Astrocyte of the spinal cord (primary cell): ENCODE data around the gene NIP7.
A peak's percentile ranks its signal among the peaks of the same experiment; 100 is the strongest.

Source experiments
- DNase-seq: peaks from one replicate; pipeline ENCODE4 v3.0.0; 2011; ENCODE audit warnings: low read depth, low spot score
- H3K4me3 ChIP-seq: 2 replicates; pipeline ENCODE4 v1.5.1; 2011; ENCODE audit warnings: low read depth, mild to moderate bottlenecking, low read length, moderate library complexity
- in situ Hi-C: cut with HindIII; loops from 2 replicates; pipeline ENCODE4 v1.10.0; 2017; ENCODE audit warnings: low sequenced_read_pairs
- TF ChIP-seq, protein P1 (sequence below): IDR thresholded peaks from 2 replicates; pipeline ENCODE4 v1.5.1; 2012; ENCODE audit warnings: low read depth, mild to moderate bottlenecking, low read length, inconsistent platforms

Gene NIP7

GRCh38 chr16:69310653-69311532, 28.7 kb upstream of the NIP7 start, which contains the start of gene VPS4A:
TSS of gene VPS4A (plus strand) at chr16:69311350. CDS start at chr16:69311512, 162 bp downstream.
- H3K4me3 ChIP-seq = peak within 1 kb of the TSS; percentile 84
- TF ChIP-seq, protein P1, sequence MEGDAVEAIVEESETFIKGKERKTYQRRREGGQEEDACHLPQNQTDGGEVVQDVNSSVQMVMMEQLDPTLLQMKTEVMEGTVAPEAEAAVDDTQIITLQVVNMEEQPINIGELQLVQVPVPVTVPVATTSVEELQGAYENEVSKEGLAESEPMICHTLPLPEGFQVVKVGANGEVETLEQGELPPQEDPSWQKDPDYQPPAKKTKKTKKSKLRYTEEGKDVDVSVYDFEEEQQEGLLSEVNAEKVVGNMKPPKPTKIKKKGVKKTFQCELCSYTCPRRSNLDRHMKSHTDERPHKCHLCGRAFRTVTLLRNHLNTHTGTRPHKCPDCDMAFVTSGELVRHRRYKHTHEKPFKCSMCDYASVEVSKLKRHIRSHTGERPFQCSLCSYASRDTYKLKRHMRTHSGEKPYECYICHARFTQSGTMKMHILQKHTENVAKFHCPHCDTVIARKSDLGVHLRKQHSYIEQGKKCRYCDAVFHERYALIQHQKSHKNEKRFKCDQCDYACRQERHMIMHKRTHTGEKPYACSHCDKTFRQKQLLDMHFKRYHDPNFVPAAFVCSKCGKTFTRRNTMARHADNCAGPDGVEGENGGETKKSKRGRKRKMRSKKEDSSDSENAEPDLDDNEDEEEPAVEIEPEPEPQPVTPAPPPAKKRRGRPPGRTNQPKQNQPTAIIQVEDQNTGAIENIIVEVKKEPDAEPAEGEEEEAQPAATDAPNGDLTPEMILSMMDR = peak; percentile 89
- in situ Hi-C loops = no loop called here
- DNase-seq = peak; percentile 97

GRCh38 chr16:69311533-69312387, 27.8 kb upstream of the NIP7 start:
- in situ Hi-C loops = no loop called here
- TF ChIP-seq, protein P1 = peak; percentile 14
- H3K4me3 ChIP-seq = peak overlapping the region; percentile 84
- peak; percentile 27 for DNase-seq

DNA sequence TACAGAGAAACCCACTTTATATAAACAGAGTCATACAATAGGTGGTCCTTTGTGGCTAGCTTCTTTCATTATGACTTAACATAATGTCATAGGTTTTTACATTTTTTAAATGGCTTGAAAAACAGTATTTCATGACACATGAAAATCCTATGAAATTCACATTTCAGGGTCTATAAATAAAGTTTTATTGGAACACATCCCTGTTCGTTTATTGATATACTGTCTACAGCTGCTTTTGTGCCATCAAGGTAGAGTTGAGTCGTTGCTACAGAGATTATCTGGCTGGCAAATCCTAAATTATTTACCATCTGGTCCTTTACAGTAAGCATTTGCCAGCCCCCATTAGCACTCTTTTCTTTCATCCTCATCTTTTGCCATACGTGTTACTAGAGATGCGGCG, 26.1 kb upstream of the NIP7 start:
- in situ Hi-C loops = no loop called here
- no peak overlapping the region for H3K4me3 ChIP-seq
- TF ChIP-seq, protein P1 = no peak
- no peak for DNase-seq

DNA sequence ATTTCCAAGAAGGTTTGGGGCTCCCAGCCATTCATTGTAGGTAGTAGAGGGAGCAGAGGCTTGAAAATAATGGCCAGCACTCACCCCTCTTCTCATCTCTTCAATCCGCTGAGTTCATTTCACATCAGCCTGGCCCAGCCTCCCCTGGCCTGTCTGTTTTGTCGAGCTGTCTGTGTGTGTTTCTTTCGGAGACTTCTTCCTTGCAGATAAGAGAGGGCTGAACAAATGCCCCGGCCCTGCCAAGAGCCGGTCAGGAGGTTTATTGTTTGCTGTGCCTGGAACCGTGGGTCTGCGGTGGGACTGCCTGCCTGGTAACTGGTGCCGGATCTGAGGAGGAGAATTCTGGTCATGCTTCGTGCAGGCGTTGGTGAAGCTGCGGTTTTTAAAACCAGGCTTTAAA, 25.0 kb upstream of the NIP7 start:
- DNase-seq = no peak
- no peak overlapping the region for H3K4me3 ChIP-seq
- in situ Hi-C loops = no loop called here
- TF ChIP-seq, protein P1 = no peak

GRCh38 chr16:69315486-69316311, 23.9 kb upstream of the NIP7 start:
- H3K4me3 ChIP-seq = no peak overlapping the region
- DNase-seq = peak; percentile 17
- in situ Hi-C loops = no loop called here
- TF ChIP-seq, protein P1 = no peak

DNA sequence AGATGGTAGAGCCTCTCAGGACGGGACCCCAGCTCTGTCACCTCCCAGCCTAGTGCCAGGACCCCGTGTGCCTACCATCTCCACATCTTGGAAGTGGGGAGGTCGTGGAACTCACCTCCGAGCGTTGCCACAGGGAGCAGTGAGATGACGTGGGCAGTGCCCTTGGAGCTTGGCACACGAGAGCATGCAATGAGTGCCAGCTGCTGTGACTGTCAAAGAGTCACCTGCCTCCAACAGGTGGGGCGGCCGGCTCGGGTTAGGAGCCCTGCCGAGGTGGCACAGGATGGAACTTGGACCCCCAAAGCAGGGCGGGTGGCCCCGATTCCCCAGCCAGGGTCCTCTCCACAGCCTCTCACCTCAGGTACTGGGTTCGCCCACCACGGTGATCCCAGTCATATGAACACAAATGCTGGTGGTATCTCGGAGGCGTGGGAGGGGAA, 23.0 kb upstream of the NIP7 start:
- DNase-seq = no peak
- TF ChIP-seq, protein P1 = no peak
- no peak overlapping the region for H3K4me3 ChIP-seq
- in situ Hi-C loops = no loop called here
